ENCODE data around the gene OR9G1.
"Not testable (repeated sequence)": the region's sequence is repeated elsewhere in the genome, so short reads cannot be mapped to it uniquely, and the experiment has no call there.

OR9G1 gene, protein sequence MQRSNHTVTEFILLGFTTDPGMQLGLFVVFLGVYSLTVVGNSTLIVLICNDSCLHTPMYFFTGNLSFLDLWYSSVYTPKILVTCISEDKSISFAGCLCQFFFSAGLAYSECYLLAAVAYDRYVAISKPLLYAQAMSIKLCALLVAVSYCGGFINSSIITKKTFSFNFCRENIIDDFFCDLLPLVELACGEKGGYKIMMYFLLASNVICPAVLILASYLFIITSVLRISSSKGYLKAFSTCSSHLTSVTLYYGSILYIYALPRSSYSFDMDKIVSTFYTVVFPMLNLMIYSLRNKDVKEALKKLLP

DNA sequence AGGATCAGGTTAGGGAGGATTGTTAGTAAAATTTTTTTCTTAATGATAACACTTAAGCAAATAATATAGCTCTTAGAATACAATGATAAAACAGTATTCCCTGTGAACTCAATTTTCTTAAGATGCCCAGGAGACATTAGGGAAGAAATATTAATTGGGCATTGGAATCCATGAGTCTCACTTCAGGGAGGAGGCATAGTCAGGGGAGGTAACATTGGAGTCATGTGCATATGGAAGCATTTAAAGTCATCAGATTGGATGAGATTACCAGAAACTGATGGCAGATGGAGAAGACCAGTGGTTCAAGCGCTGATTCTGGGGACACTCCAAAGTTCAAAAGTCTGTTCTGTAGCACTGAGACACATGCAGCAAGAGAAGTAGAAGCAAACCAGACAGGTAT is at the start of gene OR9G1:
TSS of gene OR9G1 (plus strand) at position 301 of the 400 bp plus-strand sequence. CDS start 1,293 bp downstream, outside the sequence.
- Mint-ChIP-seq H3K27me3 (no peaks in the 10 kb centered on the region), H3K4me1 (ENCODE audit: low read depth) (no peaks in the 10 kb centered on the region), H3K27ac (no peak within 1 kb of the TSS), H3K9me3 (no peaks in the 10 kb centered on the region), H3K36me3 (ENCODE audit: low read depth) (no peaks in the 10 kb centered on the region), H3K4me3 (no peak within 1 kb of the TSS)
- intact Hi-C loops (cut with micrococcal nuclease): no loop called here

GRCh38 chr11:56659755-56660154 is 39.1 kb upstream of the OR9G1 start:
- Mint-ChIP-seq H3K4me3 (no peak overlapping the region), H3K36me3 (ENCODE audit: low read depth) (no peaks in the 10 kb centered on the region), H3K27ac (no peak overlapping the region), H3K4me1 (ENCODE audit: low read depth) (no peaks in the 10 kb centered on the region), H3K9me3 (no peaks in the 10 kb centered on the region), H3K27me3 (no peaks in the 10 kb centered on the region)
- intact Hi-C loops (cut with micrococcal nuclease): no loop called here

- intact Hi-C loops (cut with micrococcal nuclease): no loop called here
- no peak within 1 kb of the TSS for H3K27ac Mint-ChIP-seq
- H3K27me3 Mint-ChIP-seq: no peaks in the 10 kb centered on the region
- H3K36me3 Mint-ChIP-seq (ENCODE audit: low read depth): no peaks in the 10 kb centered on the region
- H3K9me3 Mint-ChIP-seq: no peaks in the 10 kb centered on the region
- no peaks in the 10 kb centered on the region for H3K4me1 Mint-ChIP-seq (ENCODE audit: low read depth)
- no peak within 1 kb of the TSS for H3K4me3 Mint-ChIP-seq
Measured at GRCh38 chr11:56663386-56663785, 35.5 kb upstream of the OR9G1 start, which contains the start of gene OR5AR1. Gene OR5AR1 (plus strand): TSS chr11:56663686. CDS start chr11:56663686, 0 bp downstream.

GRCh38 chr11:56670984-56671383 is 27.9 kb upstream of the OR9G1 start:
- Mint-ChIP-seq H3K27ac (no peak overlapping the region), H3K27me3 (no peaks in the 10 kb centered on the region), H3K4me1 (ENCODE audit: low read depth) (no peaks in the 10 kb centered on the region), H3K36me3 (ENCODE audit: low read depth) (no peaks in the 10 kb centered on the region), H3K4me3 (no peak overlapping the region), H3K9me3 (peaks cover 2% of the 10 kb centered on the region)
- intact Hi-C loops (cut with micrococcal nuclease): no loop called here

DNA sequence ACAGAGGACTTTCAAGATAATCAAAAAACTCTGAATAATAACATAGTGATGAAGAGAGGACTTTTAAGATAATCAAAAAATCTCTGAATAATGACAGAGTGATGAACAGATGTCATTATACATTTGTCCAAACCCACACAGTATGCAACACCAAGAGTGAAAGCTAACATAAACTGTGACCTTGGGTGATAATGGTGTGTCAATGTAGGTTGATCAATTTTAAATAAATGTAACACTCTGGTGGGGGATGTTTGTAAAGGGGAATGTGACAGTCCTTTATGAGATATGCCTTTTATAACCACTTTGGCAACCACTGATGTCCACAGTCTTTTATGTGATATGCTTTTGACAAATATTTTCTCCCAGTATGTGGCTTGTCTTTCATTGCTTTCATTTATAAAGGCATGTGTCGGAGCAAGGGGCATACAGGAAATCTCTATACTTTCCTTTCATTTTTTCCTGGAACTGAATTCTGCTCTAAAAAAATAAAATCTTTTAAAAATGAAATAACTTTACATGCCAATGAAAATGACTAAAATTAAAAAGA is 10.3 kb upstream of the OR9G1 start:
- H3K4me1 Mint-ChIP-seq (ENCODE audit: low read depth): no peaks in the 10 kb centered on the region
- peaks cover 10% of the 10 kb centered on the region for H3K9me3 Mint-ChIP-seq
- no peak overlapping the region for H3K4me3 Mint-ChIP-seq
- intact Hi-C loops (cut with micrococcal nuclease): no loop called here
- no peaks in the 10 kb centered on the region for H3K36me3 Mint-ChIP-seq (ENCODE audit: low read depth)
- H3K27me3 Mint-ChIP-seq: no peaks in the 10 kb centered on the region
- no peak overlapping the region for H3K27ac Mint-ChIP-seq

- H3K4me3 Mint-ChIP-seq; H3K4me1 Mint-ChIP-seq (ENCODE audit: low read depth); H3K27ac Mint-ChIP-seq; intact Hi-C loops (cut with micrococcal nuclease); H3K27me3 Mint-ChIP-seq; H3K9me3 Mint-ChIP-seq; H3K36me3 Mint-ChIP-seq (ENCODE audit: low read depth): not testable (repeated sequence)
Measured at GRCh38 chr11:56691179-56691578, 7.7 kb upstream of the OR9G1 start.

DNA sequence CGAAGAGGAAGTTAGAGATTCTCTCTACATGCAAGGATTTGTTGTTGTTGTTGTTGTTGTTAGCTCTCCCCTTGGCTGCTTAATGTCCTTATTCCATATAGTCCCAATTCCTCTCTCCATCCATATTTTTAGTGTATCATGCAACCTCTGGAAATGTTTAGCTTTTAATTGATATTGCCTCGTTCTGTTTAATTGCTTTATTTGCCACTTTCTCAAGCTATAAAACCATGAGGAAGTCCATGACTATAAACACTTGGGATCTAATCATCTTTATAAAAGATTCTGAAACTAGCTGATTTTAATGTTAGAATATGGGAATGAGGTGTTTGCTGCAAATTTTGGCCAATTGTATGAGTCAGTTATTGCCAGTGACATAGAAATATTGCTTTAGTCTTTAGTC is 5.5 kb upstream of the OR9G1 start:
- Mint-ChIP-seq H3K4me3 (no peak overlapping the region), H3K4me1 (ENCODE audit: low read depth) (no peaks in the 10 kb centered on the region), H3K27ac (no peak overlapping the region), H3K9me3 (no peaks in the 10 kb centered on the region), H3K27me3 (no peaks in the 10 kb centered on the region), H3K36me3 (ENCODE audit: low read depth) (no peaks in the 10 kb centered on the region)
- intact Hi-C loops (cut with micrococcal nuclease): no loop called here

DNA sequence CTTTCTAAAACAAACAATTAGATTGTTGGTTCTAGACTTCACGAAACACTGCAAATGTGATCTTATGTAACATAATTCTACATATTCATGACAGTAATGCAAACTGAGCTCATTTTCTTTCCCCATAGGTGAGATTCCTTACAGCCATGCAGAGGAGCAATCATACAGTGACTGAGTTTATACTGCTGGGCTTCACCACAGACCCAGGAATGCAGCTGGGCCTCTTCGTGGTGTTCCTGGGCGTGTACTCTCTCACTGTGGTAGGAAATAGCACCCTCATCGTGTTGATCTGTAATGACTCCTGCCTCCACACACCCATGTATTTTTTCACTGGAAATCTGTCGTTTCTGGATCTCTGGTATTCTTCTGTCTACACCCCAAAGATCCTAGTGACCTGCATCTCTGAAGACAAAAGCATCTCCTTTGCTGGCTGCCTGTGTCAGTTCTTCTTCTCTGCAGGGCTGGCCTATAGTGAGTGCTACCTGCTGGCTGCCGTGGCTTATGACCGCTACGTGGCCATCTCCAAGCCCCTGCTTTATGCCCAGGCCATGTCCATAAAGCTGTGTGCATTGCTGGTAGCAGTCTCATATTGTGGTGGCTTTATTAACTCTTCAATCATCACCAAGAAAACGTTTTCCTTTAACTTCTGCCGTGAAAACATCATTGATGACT is 1.5 kb downstream of the OR9G1 start:
- Mint-ChIP-seq H3K9me3 (no peaks in the 10 kb centered on the region), H3K4me3 (no peak overlapping the region), H3K36me3 (ENCODE audit: low read depth) (no peaks in the 10 kb centered on the region), H3K4me1 (ENCODE audit: low read depth) (no peaks in the 10 kb centered on the region), H3K27me3 (no peaks in the 10 kb centered on the region), H3K27ac (no peak overlapping the region)
- intact Hi-C loops (cut with micrococcal nuclease): no loop called here

DNA sequence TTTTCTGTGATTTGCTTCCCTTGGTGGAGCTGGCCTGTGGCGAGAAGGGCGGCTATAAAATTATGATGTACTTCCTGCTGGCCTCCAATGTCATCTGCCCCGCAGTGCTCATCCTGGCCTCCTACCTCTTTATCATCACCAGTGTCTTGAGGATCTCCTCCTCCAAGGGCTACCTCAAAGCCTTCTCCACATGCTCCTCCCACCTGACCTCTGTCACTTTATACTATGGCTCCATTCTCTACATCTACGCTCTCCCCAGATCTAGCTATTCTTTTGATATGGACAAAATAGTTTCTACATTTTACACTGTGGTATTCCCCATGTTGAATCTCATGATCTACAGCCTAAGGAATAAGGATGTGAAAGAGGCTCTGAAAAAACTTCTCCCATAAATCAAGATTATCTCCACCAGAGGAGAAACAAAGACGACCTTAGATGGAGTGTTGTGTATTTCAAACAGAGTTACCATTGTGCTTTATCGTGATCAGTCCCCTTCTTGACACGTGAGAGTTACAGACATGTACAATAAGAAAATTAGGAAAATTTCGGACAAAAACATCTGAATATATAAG is 2.1 kb downstream of the OR9G1 start:
- Mint-ChIP-seq H3K36me3 (ENCODE audit: low read depth) (no peaks in the 10 kb centered on the region), H3K27me3 (no peaks in the 10 kb centered on the region), H3K9me3 (no peaks in the 10 kb centered on the region), H3K4me1 (ENCODE audit: low read depth) (no peaks in the 10 kb centered on the region), H3K27ac (no peak overlapping the region), H3K4me3 (no peak overlapping the region)
- intact Hi-C loops (cut with micrococcal nuclease): no loop called here

GRCh38 chr11:56705784-56706396 is 7.0 kb downstream of the OR9G1 start:
- no peak overlapping the region for H3K27ac Mint-ChIP-seq
- no peak overlapping the region for H3K4me3 Mint-ChIP-seq
- no peaks in the 10 kb centered on the region for H3K4me1 Mint-ChIP-seq (ENCODE audit: low read depth)
- no peaks in the 10 kb centered on the region for H3K36me3 Mint-ChIP-seq (ENCODE audit: low read depth)
- peaks cover under 1% of the 10 kb centered on the region for H3K9me3 Mint-ChIP-seq
- no peaks in the 10 kb centered on the region for H3K27me3 Mint-ChIP-seq
- intact Hi-C loops (cut with micrococcal nuclease): no loop called here

- Mint-ChIP-seq H3K4me3 (no peak overlapping the region), H3K27me3 (no peaks in the 10 kb centered on the region), H3K27ac (no peak overlapping the region), H3K4me1 (ENCODE audit: low read depth) (no peaks in the 10 kb centered on the region), H3K9me3 (peaks cover 6% of the 10 kb centered on the region), H3K36me3 (ENCODE audit: low read depth) (no peaks in the 10 kb centered on the region)
- intact Hi-C loops (cut with micrococcal nuclease): no loop called here
Measured at GRCh38 chr11:56706486-56706885, 7.6 kb downstream of the OR9G1 start.

DNA sequence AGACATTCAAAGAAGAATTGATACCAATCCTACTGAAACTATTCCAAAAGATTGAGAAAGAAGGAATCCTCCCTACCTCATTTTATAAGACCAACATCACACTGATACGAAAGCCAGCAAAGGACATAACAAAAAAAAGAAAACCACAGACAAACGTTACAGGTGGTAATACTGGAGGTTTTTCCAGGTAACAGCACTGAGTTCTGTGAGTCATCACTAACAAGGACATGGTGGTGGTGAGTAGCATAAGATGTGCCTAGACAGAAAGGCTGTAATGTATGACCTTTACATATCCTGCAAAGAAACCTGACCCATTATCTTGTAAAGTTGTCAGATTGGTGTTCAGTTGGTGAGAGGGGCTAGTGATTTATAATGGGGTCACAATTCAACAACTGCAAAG is 15.3 kb downstream of the OR9G1 start:
- Mint-ChIP-seq H3K4me3 (no peak overlapping the region), H3K27ac (no peak overlapping the region), H3K9me3 (peaks cover 32% of the 10 kb centered on the region), H3K36me3 (ENCODE audit: low read depth) (no peaks in the 10 kb centered on the region), H3K4me1 (ENCODE audit: low read depth) (no peaks in the 10 kb centered on the region), H3K27me3 (no peaks in the 10 kb centered on the region)
- intact Hi-C loops (cut with micrococcal nuclease): no loop called here

- Mint-ChIP-seq H3K36me3 (ENCODE audit: low read depth) (no peaks in the 10 kb centered on the region), H3K4me1 (ENCODE audit: low read depth) (no peaks in the 10 kb centered on the region), H3K4me3 (no peak overlapping the region), H3K27me3 (no peaks in the 10 kb centered on the region), H3K27ac (no peak overlapping the region), H3K9me3 (peaks cover 27% of the 10 kb centered on the region)
- intact Hi-C loops (cut with micrococcal nuclease): no loop called here
Measured at GRCh38 chr11:56716379-56716854, 17.5 kb downstream of the OR9G1 start.

DNA sequence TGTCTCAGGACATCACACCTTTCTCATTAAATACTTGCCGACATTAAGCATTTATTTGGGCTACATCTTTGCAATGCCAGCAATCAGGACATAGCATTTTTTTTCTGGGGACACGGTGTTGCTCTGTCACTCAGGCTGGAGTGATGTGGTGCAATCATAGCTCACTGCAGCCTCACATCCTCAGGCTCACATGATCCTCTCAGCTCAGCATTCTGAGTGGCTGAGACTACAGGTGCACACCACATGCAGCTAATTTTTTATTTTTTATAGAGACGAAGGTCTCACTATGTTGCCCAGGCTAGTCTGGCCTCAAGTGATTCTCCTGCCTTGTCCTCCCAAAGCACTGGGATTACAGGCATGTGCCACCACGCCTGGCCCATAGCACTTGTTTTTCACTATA is 21.6 kb downstream of the OR9G1 start:
- Mint-ChIP-seq H3K9me3 (no peaks in the 10 kb centered on the region), H3K27me3 (no peaks in the 10 kb centered on the region), H3K4me3 (no peak overlapping the region), H3K4me1 (ENCODE audit: low read depth) (no peaks in the 10 kb centered on the region), H3K27ac (no peak overlapping the region), H3K36me3 (ENCODE audit: low read depth) (no peaks in the 10 kb centered on the region)
- intact Hi-C loops (cut with micrococcal nuclease): no loop called here
